Fibroblast of lung (primary cell): ENCODE measurements around the gene PPIB. TPM values are rescaled to one million over a fixed set of nuclear protein-coding genes. Genes with fewer than 3 reads are reported as not detected.

Experiments used
- DNase-seq, 2 donors: peaks; one replicate each; pipeline versions ENCODE4 v3.0.0 to v3.0.0-alpha.2; 2010; ENCODE audit warnings: low read depth in 2 of 2
- H2AFZ ChIP-seq: 2 replicates; pipeline ENCODE4 v1.5.1; 2012; ENCODE audit warnings: low read length, control low read depth, inconsistent platforms
- H3K27ac ChIP-seq: 2 replicates; pipeline ENCODE4 v1.5.1; 2011; ENCODE audit warnings: low read length, control low read depth; ENCODE audit not compliant: insufficient read depth
- H3K27me3 ChIP-seq: 2 replicates; pipeline ENCODE4 v1.5.1; 2011; ENCODE audit warnings: mild to moderate bottlenecking, low read length; ENCODE audit not compliant: control insufficient read depth, insufficient read depth
- H3K36me3 ChIP-seq: 2 replicates; pipeline ENCODE4 v1.5.1; 2011; ENCODE audit warnings: low read length; ENCODE audit not compliant: control insufficient read depth, insufficient read depth
- H3K4me1 ChIP-seq: 2 replicates; pipeline ENCODE4 v1.5.1; 2011; ENCODE audit warnings: low read length; ENCODE audit not compliant: control insufficient read depth, insufficient read depth; ENCODE audit errors: extremely low read depth
- H3K4me2 ChIP-seq: 2 replicates; pipeline ENCODE4 v1.5.1; 2011; ENCODE audit warnings: low read length, control low read depth; ENCODE audit not compliant: insufficient read depth; ENCODE audit errors: extremely low read depth
- H3K4me3 ChIP-seq, 4 experiments: fragments of 200-600 bp in 1 of 4; sonication (generic) in 1 of 4; replicated peaks in 1 of 4; 2 replicates each; pipeline ENCODE4 v1.5.1; 2011 to 2016; ENCODE audit warnings: low read length in 4 of 4, low read depth in 3 of 4, mild to moderate bottlenecking in 3 of 4, control low read depth in 2 of 4, inconsistent platforms in 1 of 4, mixed read lengths in 1 of 4; ENCODE audit not compliant: insufficient read depth in 1 of 4; ENCODE audit errors: control extremely low read depth in 1 of 4
- H3K79me2 ChIP-seq: 2 replicates; pipeline ENCODE4 v1.5.1; 2012; ENCODE audit warnings: mild to moderate bottlenecking, low read length, inconsistent platforms; ENCODE audit not compliant: control insufficient read depth, insufficient read depth
- H3K9ac ChIP-seq: 2 replicates; pipeline ENCODE4 v1.5.1; 2011; ENCODE audit warnings: mild to moderate bottlenecking, low read length, control low read depth; ENCODE audit not compliant: insufficient read depth
- H3K9me3 ChIP-seq: 2 replicates; pipeline ENCODE4 v1.5.1; 2012; ENCODE audit warnings: low read depth, low read length; ENCODE audit not compliant: control insufficient read depth, insufficient read depth
- H4K20me1 ChIP-seq: 2 replicates; pipeline ENCODE4 v1.5.1; 2011; ENCODE audit warnings: low read length; ENCODE audit not compliant: control insufficient read depth, insufficient read depth; ENCODE audit errors: extremely low read depth
- CTCF ChIP-seq, 2 donors: IDR thresholded peaks in 1 of 2; conservative IDR thresholded peaks in 1 of 2; 1 replicate in 1 of 2; 2 replicates in 1 of 2; pipeline ENCODE4 v1.5.1; 2011 to 2012; ENCODE audit warnings: low read length in 2 of 2, control low read depth in 1 of 2, inconsistent platforms in 1 of 2, low read depth in 1 of 2, mild to moderate bottlenecking in 1 of 2
- EZH2 ChIP-seq: IDR thresholded peaks from 2 replicates; pipeline ENCODE4 v1.5.1; 2012; ENCODE audit warnings: low read length, control low read depth, mild to moderate bottlenecking; ENCODE audit errors: missing control alignments
- polyA plus RNA-seq, 2 donors: library from polyadenylated mRNA; depleted of rRNA in 1 of 2; stranded (reverse) in 1 of 2; unstranded in 1 of 2; fragments of >200 nt; gene quantifications; 2 replicates each; pipeline ENCODE4 v1.2.1, GENCODE V29; 2011 to 2012; ENCODE audit warnings: missing spikeins in 1 of 2
- total RNA-seq: library from RNA; depleted of rRNA; stranded (reverse); fragments of >200 nt; gene quantifications from 2 replicates; pipeline ENCODE4 v1.2.1, GENCODE V29; 2014

The PPIB gene
- total and polyA plus RNA-seq, 2 donors (not counting 1 experiment from before 2014, with no cell fraction given) = 639 to 1,174 TPM

GRCh38 chr15:64144192-64144564 is 18.6 kb downstream of the PPIB start:
- DNase-seq = no peak
- no peaks in the 10 kb centered on the region for H3K79me2 ChIP-seq
- peaks cover 3% of the 10 kb centered on the region for H3K36me3 ChIP-seq
- no peaks in the 10 kb centered on the region for H3K4me1 ChIP-seq
- no peaks in the 10 kb centered on the region for H4K20me1 ChIP-seq
- H3K9me3 ChIP-seq = no peaks in the 10 kb centered on the region
- H2AFZ ChIP-seq = no peak overlapping the region
- H3K4me2 ChIP-seq = no peak overlapping the region
- no peak overlapping the region for H3K9ac ChIP-seq
- H3K4me3 ChIP-seq = no peak overlapping the region
- H3K27me3 ChIP-seq = no peaks in the 10 kb centered on the region
- no peak overlapping the region for H3K27ac ChIP-seq
- TF ChIP-seq EZH2 (no peak), CTCF (conservative IDR thresholded peaks at IDR 0.05 in 1 of 2, IDR thresholded peaks at IDR 0.05 in 1 of 2; ENCODE audit: low read depth in 1 of 2, low read length in 2 of 2) (no peak)

DNA sequence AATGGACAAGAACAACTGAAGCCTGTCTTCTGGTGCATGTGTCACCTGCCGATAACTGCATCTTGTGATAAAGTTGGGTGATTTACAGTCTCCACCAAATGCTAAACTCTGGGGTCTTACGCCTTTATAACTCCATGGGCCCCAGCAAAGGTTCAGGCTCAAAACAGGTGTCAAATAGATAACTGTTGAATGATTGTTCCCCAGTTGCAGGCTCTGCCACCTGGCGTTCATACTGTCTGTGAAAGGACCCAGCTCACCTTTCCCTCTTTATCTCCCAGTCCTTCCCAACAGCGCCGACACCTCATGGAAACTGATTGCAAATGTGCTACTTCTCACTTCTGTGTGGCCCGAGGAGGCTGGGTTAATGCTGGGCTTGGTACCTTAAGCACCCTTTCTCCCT is 19.5 kb downstream of the PPIB start:
- no peak overlapping the region for H3K27ac ChIP-seq
- no peak overlapping the region for H3K4me3 ChIP-seq
- H3K36me3 ChIP-seq = peaks cover 6% of the 10 kb centered on the region
- no peaks in the 10 kb centered on the region for H3K9me3 ChIP-seq
- no peak overlapping the region for H3K9ac ChIP-seq
- no peaks in the 10 kb centered on the region for H3K79me2 ChIP-seq
- no peak for TF ChIP-seq EZH2
- TF ChIP-seq CTCF (conservative IDR thresholded peaks at IDR 0.05 in 1 of 2, IDR thresholded peaks at IDR 0.05 in 1 of 2; ENCODE audit: low read depth in 1 of 2, low read length in 2 of 2) = no peak
- no peaks in the 10 kb centered on the region for H3K4me1 ChIP-seq
- H4K20me1 ChIP-seq = no peaks in the 10 kb centered on the region
- no peak overlapping the region for H2AFZ ChIP-seq
- DNase-seq = no peak
- H3K27me3 ChIP-seq = no peaks in the 10 kb centered on the region
- no peak overlapping the region for H3K4me2 ChIP-seq

- Histone ChIP-seq H3K27me3 (no peaks in the 10 kb centered on the region), H3K79me2 (no peaks in the 10 kb centered on the region), H4K20me1 (no peaks in the 10 kb centered on the region), H3K4me2 (no peak overlapping the region), H2AFZ (no peak overlapping the region), H3K27ac (no peak overlapping the region), H3K4me3 (no peak overlapping the region), H3K4me1 (no peaks in the 10 kb centered on the region), H3K9me3 (no peaks in the 10 kb centered on the region), H3K36me3 (peaks cover 10% of the 10 kb centered on the region), H3K9ac (no peak overlapping the region)
- no peak for DNase-seq
- TF ChIP-seq EZH2 = no peak
- TF ChIP-seq CTCF (conservative IDR thresholded peaks at IDR 0.05 in 1 of 2, IDR thresholded peaks at IDR 0.05 in 1 of 2; ENCODE audit: low read depth in 1 of 2, low read length in 2 of 2) = no peak
Measured at GRCh38 chr15:64141798-64142512, 20.9 kb downstream of the PPIB start.
